Neural cell (in vitro differentiated cells): ENCODE results near the gene DHX34.

Experiments
- CTCF ChIP-seq: fragments of 450-650 bp; IDR thresholded peaks from 2 replicates; pipeline ENCODE4 v1.5.1; 2014; ENCODE audit warnings: antibody characterized with exemption, mild to moderate bottlenecking, moderate library complexity; ENCODE audit not compliant: poor library complexity, severe bottlenecking
- EP300 ChIP-seq: fragments of 450-650 bp; conservative IDR thresholded peaks from 2 replicates; pipeline ENCODE4 v1.6.1; 2014; ENCODE audit warnings: antibody characterized with exemption, mild to moderate bottlenecking, moderate library complexity; ENCODE audit not compliant: poor library complexity, severe bottlenecking
- EZH2 ChIP-seq: fragments of 200-600, 300-800 bp; shearing (Covaris generic), sonication (generic); IDR thresholded peaks from 2 replicates; pipeline ENCODE4 v1.6.1; 2014; ENCODE audit warnings: antibody characterized with exemption, low read length, borderline replicate concordance, mild to moderate bottlenecking; ENCODE audit not compliant: insufficient read depth, poor library complexity, severe bottlenecking
- POLR2AphosphoS5 ChIP-seq: IDR thresholded peaks from 2 replicates; pipeline ENCODE4 v1.6.1; 2012
- RAD21 ChIP-seq: fragments of 450-650 bp; conservative IDR thresholded peaks from 2 replicates; pipeline ENCODE4 v1.6.1; 2014; ENCODE audit warnings: antibody characterized with exemption, mild to moderate bottlenecking, moderate library complexity

- TF ChIP-seq EP300 = no peak
- no peak for TF ChIP-seq POLR2AphosphoS5
- no peak for TF ChIP-seq CTCF
- TF ChIP-seq EZH2 = no peak
- TF ChIP-seq RAD21 = no peak
Measured at GRCh38 chr19:47341734-47342133, 7.4 kb upstream of the DHX34 start.
